ENCODE measurements around the gene MRPS15.
"Not testable (repeated sequence)": the region's sequence is repeated elsewhere in the genome, so short reads cannot be mapped to it uniquely, and the experiment has no call there.

- TF ChIP-seq CTCF (conservative IDR thresholded peaks at IDR 0.05 in 1 of 2, IDR thresholded peaks at IDR 0.05 in 1 of 2; ENCODE audit: extremely low read depth in 1 of 2, insufficient read depth in 1 of 2, low read depth in 1 of 2, low read length in 2 of 2); EZH2 (IDR thresholded peaks at IDR 0.05; ENCODE audit: borderline replicate concordance, low read length): not testable (repeated sequence)
Observed at GRCh38 chr1:36477615-36478014, 13.4 kb upstream of the MRPS15 start.

Data from mammary epithelial cell (primary cell).